AG09319 (cell line): Measurements from ENCODE around the gene PALLD.

ENCODE experiments used
- DNase-seq: peaks from one replicate; pipeline ENCODE4 v3.0.0-alpha.2; 2010; ENCODE audit warnings: low read depth; ENCODE audit errors: extremely low read depth
- CTCF ChIP-seq: IDR thresholded peaks from 2 replicates; pipeline ENCODE4 v1.5.1; 2011; ENCODE audit warnings: low read depth, mild to moderate bottlenecking, inconsistent platforms, low read length, moderate library complexity

The PALLD gene

GRCh38 chr4:168679397-168679796 is 182.5 kb downstream of the PALLD start:
- TF ChIP-seq CTCF = no peak

GRCh38 chr4:168679819-168680218 is 183.0 kb downstream of the PALLD start:
- no peak for TF ChIP-seq CTCF
- no peak for DNase-seq

More at GRCh38 chr4:168679397-168679796, 182.5 kb downstream of the PALLD start:
- no peak for DNase-seq

- TF ChIP-seq CTCF = no peak
- no peak for DNase-seq
These were observed 186.1 kb downstream of the PALLD start for GRCh38 chr4:168682898-168683500.

GRCh38 chr4:168683595-168683994 is 186.7 kb downstream of the PALLD start:
- TF ChIP-seq CTCF = no peak
- DNase-seq = no peak

GRCh38 chr4:168685136-168685809 is 188.4 kb downstream of the PALLD start:
- no peak for DNase-seq
- no peak for TF ChIP-seq CTCF

- DNase-seq = no peak
These were observed 191.7 kb downstream of the PALLD start for GRCh38 chr4:168688584-168688983.

GRCh38 chr4:168689791-168690190 is 192.9 kb downstream of the PALLD start:
- no peak for TF ChIP-seq CTCF
- DNase-seq = no peak

More at GRCh38 chr4:168688584-168688983, 191.7 kb downstream of the PALLD start:
- TF ChIP-seq CTCF = no peak
